CD4-positive, CD25-positive, alpha-beta regulatory T cell (primary cell): Measurements from ENCODE around the gene NF2. TPM values are rescaled to one million over a fixed set of nuclear protein-coding genes. Genes with fewer than 3 reads are reported as not detected.
A peak's percentile ranks its signal among the peaks of the same experiment; 100 is the strongest.

Experiments
- ATAC-seq, 2 donors: fragments of 150-1000 bp; cut with Tn5 transposase; one replicate each; pipeline ENCODE4 v1.10.0; 2021; ENCODE audit warnings: low read depth in 2 of 2, moderate number of reproducible peaks in 2 of 2, moderate library complexity in 1 of 2
- DNase-seq, 3 donors: peaks; one replicate each; pipeline versions ENCODE4 v3.0.0 to v3.0.0-alpha.2; 2012 to 2022; ENCODE audit warnings: mixed read lengths in 1 of 3
- H3K27ac ChIP-seq: one replicate; pipeline ENCODE4 v1.7.0; 2013; ENCODE audit warnings: mild to moderate bottlenecking, low read length; ENCODE audit not compliant: insufficient read depth, poor library complexity, severe bottlenecking
- H3K27me3 ChIP-seq: one replicate; pipeline ENCODE4 v1.7.0; 2013; ENCODE audit warnings: low read length; ENCODE audit not compliant: control insufficient read depth, insufficient read depth
- H3K36me3 ChIP-seq: one replicate; pipeline ENCODE4 v1.7.0; 2013; ENCODE audit warnings: mild to moderate bottlenecking, low read length, moderate library complexity; ENCODE audit not compliant: control insufficient read depth, insufficient read depth
- H3K4me1 ChIP-seq: 2 replicates; pipeline ENCODE4 v1.7.0; 2013; ENCODE audit warnings: mild to moderate bottlenecking, low read length; ENCODE audit not compliant: insufficient read depth, control insufficient read depth, poor library complexity, severe bottlenecking
- H3K4me3 ChIP-seq: one replicate; pipeline ENCODE4 v1.7.0; 2013; ENCODE audit warnings: low read depth, mild to moderate bottlenecking, low read length, moderate library complexity
- H3K9me3 ChIP-seq, 2 experiments: 1 replicate in 1 of 2; 2 replicates in 1 of 2; pipeline ENCODE4 v1.7.0; 2013; ENCODE audit warnings: low read length in 2 of 2, mild to moderate bottlenecking in 1 of 2, moderate library complexity in 1 of 2; ENCODE audit not compliant: control insufficient read depth in 2 of 2
- H3K27ac Mint-ChIP-seq, 3 donors: one replicate each; pipeline ENCODE4 v1.8.0; 2020 to 2022; ENCODE audit warnings: mild to moderate bottlenecking in 3 of 3, mixed read lengths in 3 of 3, moderate library complexity in 2 of 3
- H3K27me3 Mint-ChIP-seq: one replicate; pipeline ENCODE4 v1.8.0; 2022; ENCODE audit warnings: mild to moderate bottlenecking, mixed read lengths
- H3K36me3 Mint-ChIP-seq: one replicate; pipeline ENCODE4 v1.8.0; 2020; ENCODE audit warnings: mixed read lengths
- H3K4me1 Mint-ChIP-seq, 4 donors: one replicate each; pipeline ENCODE4 v1.8.0; 2020 to 2022; ENCODE audit warnings: mixed read lengths in 4 of 4, mild to moderate bottlenecking in 1 of 4
- H3K4me3 Mint-ChIP-seq, 4 donors: one replicate each; pipeline ENCODE4 v1.8.0; 2020 to 2022; ENCODE audit warnings: mild to moderate bottlenecking in 4 of 4, mixed read lengths in 4 of 4, moderate library complexity in 3 of 4
- H3K9me3 Mint-ChIP-seq, 7 donors: one replicate each; pipeline ENCODE4 v1.8.0; 2020 to 2022; ENCODE audit warnings: mixed read lengths in 7 of 7, mild to moderate bottlenecking in 3 of 7, moderate library complexity in 2 of 7
- polyA plus RNA-seq, 4 donors: library from polyadenylated mRNA; unstranded; fragments of 300-500 nt; fragmentation: Illumina TruSeq; gene quantifications; one replicate each; pipeline ENCODE4 v1.2.3, GENCODE V29; 2021
- total RNA-seq: library from RNA; stranded (reverse); gene quantifications from one replicate; pipeline ENCODE4 v1.2.3, GENCODE V29; 2022

The NF2 gene
- total and polyA plus RNA-seq, 5 donors from 2014 or later = 16.4 to 31.6 (median 20.0) TPM

DNA sequence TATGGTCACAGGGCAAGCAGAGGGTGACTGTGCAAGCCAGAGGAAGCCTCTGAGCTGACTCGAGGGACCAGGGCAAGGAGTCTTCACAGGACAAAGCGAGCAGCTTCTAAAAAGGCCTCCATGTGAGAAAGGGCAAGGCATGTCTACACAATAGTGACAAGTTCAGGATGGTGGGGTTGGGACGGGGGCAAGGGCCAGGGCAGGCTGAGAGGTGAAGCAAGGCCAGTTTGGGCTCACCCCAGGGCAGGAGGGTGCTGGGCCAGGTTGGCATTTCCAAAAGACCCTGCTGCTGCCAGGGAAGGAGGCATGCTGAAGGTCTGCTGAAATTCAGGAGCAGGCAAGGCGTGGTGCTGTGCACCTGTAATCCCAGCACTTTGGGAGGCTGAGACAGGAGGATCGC lies 104.0 kb downstream of the NF2 start:
- no peaks in the 10 kb centered on the region for H3K4me1 ChIP-seq
- DNase-seq = no peak
- H3K36me3 Mint-ChIP-seq = no peaks in the 10 kb centered on the region
- H3K27ac Mint-ChIP-seq = no peak overlapping the region
- H3K36me3 ChIP-seq = no peaks in the 10 kb centered on the region
- H3K9me3 Mint-ChIP-seq = no peaks in the 10 kb centered on the region
- no peaks in the 10 kb centered on the region for H3K9me3 ChIP-seq
- no peak overlapping the region for H3K4me3 ChIP-seq
- H3K27me3 Mint-ChIP-seq = no peaks in the 10 kb centered on the region
- peaks cover 0 to 2% (median 0%) of the 10 kb centered on the region in 4 donors for H3K4me1 Mint-ChIP-seq
- ATAC-seq = no peak
- no peak overlapping the region for H3K27ac ChIP-seq
- H3K4me3 Mint-ChIP-seq = no peak overlapping the region
- H3K27me3 ChIP-seq = no peaks in the 10 kb centered on the region

DNA sequence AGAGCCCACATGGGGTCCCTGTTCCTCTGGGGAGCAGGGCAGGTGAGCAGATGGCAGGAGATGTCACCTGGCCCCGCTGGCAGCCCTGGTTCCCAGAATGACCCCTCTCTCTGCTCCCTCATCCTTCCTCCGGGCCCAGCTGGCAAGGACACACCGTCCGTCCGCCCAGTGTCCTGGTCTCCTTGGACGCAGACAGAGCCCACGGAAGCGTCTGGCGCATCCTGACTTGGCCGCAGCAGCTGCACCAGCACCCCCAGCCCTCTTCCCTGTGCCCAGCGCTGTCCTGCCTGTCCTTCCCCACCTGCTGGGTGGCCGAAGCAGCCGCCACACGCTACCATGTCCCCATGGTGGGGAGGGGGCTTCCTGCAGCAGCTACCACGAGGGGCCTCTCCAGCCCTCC lies 106.8 kb downstream of the NF2 start:
- H3K4me3 Mint-ChIP-seq = no peak overlapping the region
- no peak overlapping the region for H3K27ac ChIP-seq
- H3K27me3 ChIP-seq = no peaks in the 10 kb centered on the region
- H3K9me3 Mint-ChIP-seq = peaks cover 0 to 2% (median 0%) of the 10 kb centered on the region in 7 donors
- no peaks in the 10 kb centered on the region for H3K36me3 ChIP-seq
- H3K9me3 ChIP-seq = no peaks in the 10 kb centered on the region
- no peak overlapping the region for H3K4me3 ChIP-seq
- H3K4me1 Mint-ChIP-seq = no peaks in the 10 kb centered on the region
- no peak for DNase-seq
- H3K36me3 Mint-ChIP-seq = no peaks in the 10 kb centered on the region
- H3K27ac Mint-ChIP-seq = no peak overlapping the region
- no peak for ATAC-seq
- H3K27me3 Mint-ChIP-seq = peaks cover 8% of the 10 kb centered on the region
- H3K4me1 ChIP-seq = no peaks in the 10 kb centered on the region

DNA sequence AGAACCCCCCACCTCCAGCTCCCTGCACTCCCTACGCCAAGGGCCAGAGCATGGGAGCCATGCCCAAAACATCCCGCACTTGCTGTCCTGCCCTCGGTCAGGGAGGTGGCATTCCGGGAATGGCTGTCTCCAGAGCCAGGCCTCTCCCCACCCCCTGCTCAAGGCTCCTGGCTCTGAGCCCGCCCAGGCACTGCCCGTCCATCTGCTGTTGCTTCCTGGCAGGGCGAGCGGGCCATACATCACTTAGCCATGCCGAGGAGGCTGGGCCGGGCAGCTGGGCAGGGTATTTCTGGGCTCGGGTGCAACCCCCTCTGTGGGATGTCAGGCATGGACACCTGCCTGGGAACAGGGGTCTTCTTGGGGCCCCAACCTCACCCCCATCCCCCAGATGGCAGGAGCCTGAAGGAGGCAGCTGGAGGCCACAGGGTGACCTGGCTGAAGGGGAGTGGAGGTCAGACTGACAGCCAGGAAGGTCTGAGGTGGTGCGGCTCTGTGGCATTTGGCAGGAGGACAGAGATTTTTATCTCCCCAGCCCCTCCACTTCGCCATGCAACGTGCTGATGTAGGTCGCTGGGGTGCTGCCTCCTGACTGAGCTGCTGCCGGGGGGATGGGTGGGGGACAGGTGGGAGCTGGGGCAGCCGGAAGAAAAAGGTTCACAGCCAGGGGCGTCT lies 107.6 kb downstream of the NF2 start:
- ATAC-seq = no peak
- Mint-ChIP-seq H3K9me3 (peaks cover 0 to 2% (median 0%) of the 10 kb centered on the region in 7 donors), H3K4me1 (no peaks in the 10 kb centered on the region), H3K27me3 (peaks cover 13% of the 10 kb centered on the region), H3K36me3 (no peaks in the 10 kb centered on the region), H3K27ac (no peak overlapping the region), H3K4me3 (no peak overlapping the region)
- Histone ChIP-seq H3K4me1 (no peaks in the 10 kb centered on the region), H3K4me3 (no peak overlapping the region), H3K27ac (no peak overlapping the region), H3K9me3 (no peaks in the 10 kb centered on the region), H3K27me3 (no peaks in the 10 kb centered on the region), H3K36me3 (no peaks in the 10 kb centered on the region)
- DNase-seq = no peak

GRCh38 chr22:29712119-29712518 lies 108.7 kb downstream of the NF2 start:
- H3K9me3 Mint-ChIP-seq = peaks cover 0 to 2% (median 0%) of the 10 kb centered on the region in 7 donors
- H3K27ac Mint-ChIP-seq = peak overlapping the region in 1 of 3 donors; percentile 34
- H3K9me3 ChIP-seq = no peaks in the 10 kb centered on the region
- H3K27ac ChIP-seq = no peak overlapping the region
- no peaks in the 10 kb centered on the region for H3K4me1 Mint-ChIP-seq
- H3K27me3 ChIP-seq = no peaks in the 10 kb centered on the region
- ATAC-seq (no peak), DNase-seq (no peak)
- no peaks in the 10 kb centered on the region for H3K36me3 ChIP-seq
- H3K27me3 Mint-ChIP-seq = peaks cover 21% of the 10 kb centered on the region
- H3K4me3 Mint-ChIP-seq = no peak overlapping the region
- H3K36me3 Mint-ChIP-seq = no peaks in the 10 kb centered on the region
- no peaks in the 10 kb centered on the region for H3K4me1 ChIP-seq
- no peak overlapping the region for H3K4me3 ChIP-seq

GRCh38 chr22:29713156-29713727 lies 109.8 kb downstream of the NF2 start:
- H3K9me3 Mint-ChIP-seq = peaks cover 0 to 2% (median 0%) of the 10 kb centered on the region in 7 donors
- peak overlapping the region in 1 of 3 donors; percentile 20 for H3K27ac Mint-ChIP-seq
- Histone ChIP-seq H3K27me3 (no peaks in the 10 kb centered on the region), H3K9me3 (no peaks in the 10 kb centered on the region), H3K4me1 (no peaks in the 10 kb centered on the region), H3K27ac (no peak overlapping the region), H3K4me3 (no peak overlapping the region), H3K36me3 (no peaks in the 10 kb centered on the region)
- ATAC-seq = no peak
- H3K4me1 Mint-ChIP-seq = peaks cover 0 to under 1% (median 0%) of the 10 kb centered on the region in 4 donors
- H3K4me3 Mint-ChIP-seq = no peak overlapping the region
- DNase-seq = no peak
- no peaks in the 10 kb centered on the region for H3K36me3 Mint-ChIP-seq
- H3K27me3 Mint-ChIP-seq = peaks cover 32% of the 10 kb centered on the region

DNA sequence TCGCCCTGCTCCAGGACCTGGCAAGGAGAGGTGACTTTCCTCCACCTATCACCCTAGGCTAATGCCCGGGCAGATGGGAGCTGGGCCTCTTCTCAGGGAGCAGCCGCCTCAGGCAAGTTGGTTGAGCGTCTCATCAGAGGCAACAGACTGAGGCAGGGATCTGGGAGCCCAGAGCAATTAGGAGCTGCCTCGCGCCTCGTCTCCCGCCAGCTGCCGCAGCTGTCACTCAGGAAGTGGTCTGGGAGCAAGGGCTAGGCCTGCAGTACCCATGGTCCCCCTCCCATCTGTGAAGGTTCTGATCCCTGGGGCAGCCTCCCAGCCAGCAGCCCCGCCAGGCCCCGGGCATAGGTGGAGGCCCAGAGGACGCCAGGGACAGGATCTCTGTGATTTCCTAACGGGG lies 111.8 kb downstream of the NF2 start:
- Histone ChIP-seq H3K27ac (no peak overlapping the region), H3K9me3 (no peaks in the 10 kb centered on the region), H3K4me1 (no peaks in the 10 kb centered on the region), H3K4me3 (no peak overlapping the region), H3K36me3 (no peaks in the 10 kb centered on the region), H3K27me3 (peaks cover 3% of the 10 kb centered on the region)
- Mint-ChIP-seq H3K27ac (no peak overlapping the region), H3K4me1 (peaks cover 0 to 9% (median 0%) of the 10 kb centered on the region in 4 donors), H3K36me3 (no peaks in the 10 kb centered on the region), H3K27me3 (peaks cover 47% of the 10 kb centered on the region), H3K9me3 (peaks cover 0 to 2% (median 0%) of the 10 kb centered on the region in 7 donors), H3K4me3 (no peak overlapping the region)
- ATAC-seq = no peak
- no peak for DNase-seq

DNA sequence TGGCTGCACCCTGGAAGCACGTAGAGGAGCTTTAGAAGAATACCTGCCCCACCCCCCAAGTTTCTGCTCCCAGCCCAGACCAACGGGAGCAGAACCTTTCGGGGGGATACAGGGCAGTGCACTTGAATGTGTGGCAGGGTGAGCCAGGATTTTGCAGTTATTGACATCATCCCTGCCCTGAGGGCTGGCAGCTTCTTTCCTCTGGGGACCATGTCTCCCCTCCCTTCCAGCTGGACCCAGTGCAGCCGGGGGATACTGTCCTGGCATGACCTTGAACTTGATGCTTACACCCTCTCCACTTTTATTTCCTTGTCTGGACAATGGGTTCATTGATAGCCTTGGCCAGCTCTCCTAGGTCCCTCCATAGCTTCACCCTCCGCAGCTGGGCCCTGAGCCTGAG lies 112.3 kb downstream of the NF2 start:
- DNase-seq (no peak), ATAC-seq (no peak)
- Histone ChIP-seq H3K36me3 (no peaks in the 10 kb centered on the region), H3K27ac (no peak overlapping the region), H3K4me3 (no peak overlapping the region), H3K9me3 (no peaks in the 10 kb centered on the region), H3K4me1 (peaks cover 3% of the 10 kb centered on the region), H3K27me3 (peaks cover 3% of the 10 kb centered on the region)
- H3K9me3 Mint-ChIP-seq = peaks cover 0 to 2% (median 0%) of the 10 kb centered on the region in 7 donors
- H3K4me3 Mint-ChIP-seq = no peak overlapping the region
- no peak overlapping the region for H3K27ac Mint-ChIP-seq
- H3K36me3 Mint-ChIP-seq = no peaks in the 10 kb centered on the region
- H3K4me1 Mint-ChIP-seq = peaks cover 0 to 9% (median 0%) of the 10 kb centered on the region in 4 donors
- peaks cover 47% of the 10 kb centered on the region for H3K27me3 Mint-ChIP-seq
